Aorta (tissue), 5 donors: ENCODE data around the gene PLBD2. TPM values are rescaled to one million over a fixed set of nuclear protein-coding genes. Genes with fewer than 3 reads are reported as not detected.
"Not testable (repeated sequence)": the region's sequence is repeated elsewhere in the genome, so short reads cannot be mapped to it uniquely, and the experiment has no call there.

ENCODE experiments used
- ATAC-seq: fragments of 200-7000 bp; cut with Tn5 transposase; one replicate; pipeline ENCODE4 v1.9.1; 2022; ENCODE audit warnings: moderate library complexity; ENCODE audit not compliant: low FRiP score
- DNase-seq, 2 donors: peaks; one replicate each; pipeline ENCODE4 v3.0.0-alpha.2; 2020
- H3K27ac ChIP-seq, 2 donors: one replicate each; pipeline ENCODE4 v1.5.1; 2013; ENCODE audit warnings: low read length in 2 of 2, mild to moderate bottlenecking in 2 of 2, moderate library complexity in 2 of 2, control low read depth in 1 of 2, inconsistent platforms in 1 of 2, low read depth in 1 of 2
- H3K27me3 ChIP-seq, 2 donors: one replicate each; pipeline ENCODE4 v1.6.1; 2013; ENCODE audit warnings: control low read depth in 1 of 2, low read length in 1 of 2, mild to moderate bottlenecking in 1 of 2, moderate library complexity in 1 of 2; ENCODE audit not compliant: insufficient read depth in 2 of 2, control insufficient read depth in 1 of 2
- H3K36me3 ChIP-seq, 2 donors: one replicate each; pipeline ENCODE4 v1.6.1; 2013; ENCODE audit warnings: control low read depth in 1 of 2, low read length in 1 of 2, mild to moderate bottlenecking in 1 of 2; ENCODE audit not compliant: insufficient read depth in 2 of 2, control insufficient read depth in 1 of 2
- H3K4me1 ChIP-seq, 2 donors: one replicate each; pipeline ENCODE4 v1.6.1; 2013; ENCODE audit warnings: low read length in 2 of 2, control low read depth in 1 of 2, mild to moderate bottlenecking in 1 of 2, moderate library complexity in 1 of 2; ENCODE audit not compliant: insufficient read depth in 2 of 2, control insufficient read depth in 1 of 2
- H3K4me3 ChIP-seq, 2 donors: one replicate each; pipeline ENCODE4 v1.5.1; 2013; ENCODE audit warnings: low read length in 2 of 2, control low read depth in 1 of 2, mild to moderate bottlenecking in 1 of 2
- H3K9me3 ChIP-seq: one replicate; pipeline ENCODE4 v1.6.1; 2013; ENCODE audit warnings: mild to moderate bottlenecking, low read length; ENCODE audit not compliant: control insufficient read depth
- WGBS, 2 donors: extraction: QIAGEN DNeasy Blood & Tissue Kit; methylation state at CpG; one replicate each; pipeline ENCODE4 v1.1.7; 2013; 5-methylcytosine and 5-hydroxymethylcytosine counted together
- intact Hi-C, 2 donors: fragments of 100-400 bp; cut with DNase I; formaldehyde crosslinking; loops; one replicate each; pipeline versions ENCODE4 v1.14.2 to v1.15.0; 2022
- polyA plus RNA-seq, 2 donors: library from polyadenylated mRNA; stranded (reverse); fragments of 200-250 nt; gene quantifications; one replicate each; pipeline ENCODE4 v1.2.3, GENCODE V29; 2013
- total RNA-seq, 2 donors: library from RNA; stranded (reverse); fragmentation: NEBNext Ultra II Directional; extraction: Animal tissue kit (Norgen Biotek cat#: 25700); gene quantifications; one replicate each; pipeline ENCODE4 v1.2.1, GENCODE V29; 2021
- donor health status: healthy with polysubstance abuse.
- donor health status: Bipolar disorder and iron deficiency.
- donor health status: DM: no; HTN: no; CAD: no.
- donor health status: DM: no; HTN: no; CAD: no.
- donor health status: DM: yes; HTN: yes; CAD: no.

Gene PLBD2
- total and polyA plus RNA-seq, 4 donors: 11.6 to 76.1 (median 46.1) TPM

GRCh38 chr12:113345318-113345717 lies 13.1 kb upstream of the PLBD2 start:
- WGBS, 2 donors: 87 to 94% methylated on average over 6 of the region's 6 CpGs
- DNase-seq: no peak
- no peaks in the 10 kb centered on the region for H3K27me3 ChIP-seq
- no peak for ATAC-seq
- intact Hi-C loops: no loop called here
- no peaks in the 10 kb centered on the region for H3K36me3 ChIP-seq
- no peaks in the 10 kb centered on the region for H3K4me1 ChIP-seq
- no peak overlapping the region for H3K4me3 ChIP-seq
- H3K9me3 ChIP-seq: no peaks in the 10 kb centered on the region
- H3K27ac ChIP-seq: no peak overlapping the region

GRCh38 chr12:113346353-113346752 lies 12.0 kb upstream of the PLBD2 start:
- ATAC-seq (no peak), DNase-seq (no peak)
- WGBS, 2 donors: 82 to 90% methylated on average over 5 of the region's 5 CpGs
- Histone ChIP-seq H3K9me3 (no peaks in the 10 kb centered on the region), H3K4me3 (no peak overlapping the region), H3K27ac (no peak overlapping the region), H3K27me3 (no peaks in the 10 kb centered on the region), H3K4me1 (no peaks in the 10 kb centered on the region), H3K36me3 (no peaks in the 10 kb centered on the region)
- intact Hi-C loops: no loop called here

GRCh38 chr12:113347107-113347506 lies 11.3 kb upstream of the PLBD2 start:
- Histone ChIP-seq H3K27ac (no peak overlapping the region), H3K27me3 (no peaks in the 10 kb centered on the region), H3K9me3 (no peaks in the 10 kb centered on the region), H3K4me1 (no peaks in the 10 kb centered on the region), H3K36me3 (no peaks in the 10 kb centered on the region), H3K4me3 (no peak overlapping the region)
- WGBS, 2 donors: 87 to 94% methylated on average over 3 of the region's 3 CpGs
- DNase-seq (no peak), ATAC-seq (no peak)
- intact Hi-C loops: no loop called here

GRCh38 chr12:113347892-113348291 lies 10.5 kb upstream of the PLBD2 start:
- Histone ChIP-seq H3K4me1 (no peaks in the 10 kb centered on the region), H3K27ac (no peak overlapping the region), H3K27me3 (no peaks in the 10 kb centered on the region), H3K4me3 (no peak overlapping the region), H3K36me3 (no peaks in the 10 kb centered on the region), H3K9me3 (no peaks in the 10 kb centered on the region)
- ATAC-seq (no peak), DNase-seq (no peak)
- WGBS, 2 donors: 82 to 86% methylated on average over 2 of the region's 2 CpGs
- intact Hi-C loops: no loop called here

- H3K4me3 ChIP-seq: no peak overlapping the region
- intact Hi-C loops: no loop called here
- H3K27ac ChIP-seq: no peak overlapping the region
- no peaks in the 10 kb centered on the region for H3K9me3 ChIP-seq
- DNase-seq (no peak), ATAC-seq (no peak)
- 55 to 60% methylated on average over 19 of the region's 19 CpGs for WGBS, 2 donors
- no peaks in the 10 kb centered on the region for H3K36me3 ChIP-seq
- no peaks in the 10 kb centered on the region for H3K4me1 ChIP-seq
- H3K27me3 ChIP-seq: no peaks in the 10 kb centered on the region
These were observed 9.4 kb upstream of the PLBD2 start for GRCh38 chr12:113348849-113349536.

- ATAC-seq (no peak), DNase-seq (no peak)
- intact Hi-C loops: no loop called here
- no peaks in the 10 kb centered on the region for H3K4me1 ChIP-seq
- no peak overlapping the region for H3K4me3 ChIP-seq
- H3K27ac ChIP-seq: no peak overlapping the region
- H3K9me3 ChIP-seq: no peaks in the 10 kb centered on the region
- no peaks in the 10 kb centered on the region for H3K36me3 ChIP-seq
- no peaks in the 10 kb centered on the region for H3K27me3 ChIP-seq
These were observed 7.3 kb upstream of the PLBD2 start for GRCh38 chr12:113351089-113351488.

- 85 to 91% methylated on average over 7 of the region's 7 CpGs for WGBS, 2 donors
- H3K36me3 ChIP-seq, ATAC-seq, H3K4me1 ChIP-seq, H3K9me3 ChIP-seq, intact Hi-C loops, H3K27ac ChIP-seq, H3K27me3 ChIP-seq, H3K4me3 ChIP-seq, DNase-seq: not testable (repeated sequence)
These were observed 4.2 kb upstream of the PLBD2 start for GRCh38 chr12:113354192-113354591.

GRCh38 chr12:113359133-113359938 lies 949 bp downstream of the PLBD2 start:
- WGBS, 2 donors: 30 to 31% methylated on average over 11 of the region's 11 CpGs
- H3K4me1 ChIP-seq: no peaks in the 10 kb centered on the region
- no peaks in the 10 kb centered on the region for H3K36me3 ChIP-seq
- intact Hi-C loops: loop anchor here (2.0 to 5.0 kb wide), 2 partner anchors 25 to 162 kb away; partner anchors contain the start of gene SLC8B1 (in 1 of the 2)
- H3K27me3 ChIP-seq: no peaks in the 10 kb centered on the region
- peak overlapping the region in 1 of 2 donors; percentile 75 for H3K27ac ChIP-seq
- peak; percentile 74 to 85 for DNase-seq
- no peaks in the 10 kb centered on the region for H3K9me3 ChIP-seq
- peak; percentile 54 for ATAC-seq
- H3K4me3 ChIP-seq: peak overlapping the region; percentile 28 to 90
